Spleen (tissue), 11 donors: ENCODE results near the gene KRTDAP. TPM values are rescaled to one million over a fixed set of nuclear protein-coding genes. Genes with fewer than 3 reads are reported as not detected.

Experiments
- DNase-seq: peaks from one replicate; pipeline ENCODE4 v3.0.0-alpha.2; 2020
- H3K27ac ChIP-seq, 8 donors: fragments of 200-600 bp; sonication (generic) in 7 of 8; 1 replicate in 4 of 8; 2 replicates in 4 of 8; pipeline versions ENCODE4 v1.5.0 to v1.8.0; 2016 to 2021; ENCODE audit warnings: inconsistent platforms in 4 of 8, mild to moderate bottlenecking in 4 of 8, moderate library complexity in 1 of 8
- H3K27me3 ChIP-seq, 7 donors: fragments of 200-600 bp; sonication (generic) in 6 of 7; replicated peaks in 1 of 7; 1 replicate in 4 of 7; 2 replicates in 3 of 7; pipeline versions ENCODE4 v1.5.0 to v1.8.0; 2016 to 2021; ENCODE audit warnings: inconsistent platforms in 3 of 7, mild to moderate bottlenecking in 1 of 7
- H3K36me3 ChIP-seq, 6 donors: fragments of 200-600 bp; sonication (generic) in 5 of 6; 1 replicate in 4 of 6; 2 replicates in 2 of 6; pipeline versions ENCODE4 v1.5.0 to v1.8.0; 2016 to 2021; ENCODE audit warnings: inconsistent platforms in 2 of 6
- H3K4me1 ChIP-seq, 6 donors: fragments of 200-600 bp; sonication (generic) in 5 of 6; 1 replicate in 3 of 6; 2 replicates in 3 of 6; pipeline versions ENCODE4 v1.5.0 to v1.8.0; 2016 to 2021; ENCODE audit warnings: inconsistent platforms in 3 of 6
- H3K4me3 ChIP-seq, 8 donors: fragments of 200-600 bp; sonication (generic) in 7 of 8; 1 replicate in 4 of 8; 2 replicates in 4 of 8; pipeline versions ENCODE4 v1.5.0 to v1.8.0; 2016 to 2021; ENCODE audit warnings: inconsistent platforms in 4 of 8, mild to moderate bottlenecking in 4 of 8, moderate library complexity in 2 of 8
- H3K9me3 ChIP-seq, 8 donors: fragments of 200-600 bp; sonication (generic) in 7 of 8; 1 replicate in 4 of 8; 2 replicates in 4 of 8; pipeline versions ENCODE4 v1.5.0 to v1.8.0; 2016 to 2021; ENCODE audit warnings: inconsistent platforms in 4 of 8
- POLR2A ChIP-seq, 3 donors: fragments of 450-650 bp; IDR thresholded peaks; one replicate each; pipeline ENCODE4 v1.5.1; 2017; ENCODE audit warnings: antibody characterized with exemption in 3 of 3, mild to moderate bottlenecking in 1 of 3
- POLR2AphosphoS5 ChIP-seq, 3 donors: sonication (generic); formaldehyde crosslinking; IDR thresholded peaks; one replicate each; pipeline ENCODE4 v1.5.1; 2017; ENCODE audit warnings: antibody characterized with exemption in 3 of 3
- WGBS, 5 donors: extraction: QIAGEN DNeasy Blood & Tissue Kit in 3 of 5; methylation state at CpG; one replicate each; pipeline versions ENCODE4 v1.1.5 to v1.1.7; 2013 to 2018; 5-methylcytosine and 5-hydroxymethylcytosine counted together
- intact Hi-C: fragments of 100-400 bp; cut with DNase I; formaldehyde crosslinking; loops from one replicate; pipeline ENCODE4 v1.15.0; 2023; ENCODE audit warnings: low total_unique reads
- polyA plus RNA-seq, 3 donors: library from polyadenylated mRNA; stranded (reverse); fragments of 200-250 nt; gene quantifications; one replicate each; pipeline ENCODE4 v1.2.1, GENCODE V29; 2013
- total RNA-seq, 7 donors: library from RNA; depleted of rRNA in 3 of 7; stranded (reverse); fragments of >200 nt in 3 of 7; fragmentation: NEBNext Ultra II Directional in 4 of 7; extraction: Animal tissue kit (Norgen Biotek cat#: 25700) in 4 of 7; gene quantifications; one replicate each; pipeline versions ENCODE4 v1.1.0 to v1.2.1, GENCODE V29; 2016 to 2021
- TF ChIP-seq, protein P1 (sequence below), 11 experiments: fragments of 200-600 bp in 7 of 11; fragments of 450-650 bp in 4 of 11; sonication (generic) in 4 of 11; IDR thresholded peaks in 8 of 11; conservative IDR thresholded peaks in 3 of 11; 1 replicate in 7 of 11; 2 replicates in 4 of 11; pipeline versions ENCODE4 v1.4.0 to v1.8.0; 2016 to 2021; ENCODE audit warnings: antibody characterized with exemption in 11 of 11, inconsistent platforms in 4 of 11, mild to moderate bottlenecking in 1 of 11
- donor health status: healthy with polysubstance abuse.
- donor health status: DM: no; HTN: no; CAD: no; lungs with moderate emphysema.
- donor health status: DM: no; HTN: no; CAD: no.
- donor health status: Bipolar disorder and iron deficiency.
- donor health status: healthy.
- donor health status: DM: no; HTN: no; CAD: no.
- donor health status: DM: yes; HTN: yes; CAD: no.

KRTDAP gene
- total and polyA plus RNA-seq, 10 donors = 3.1 TPM; not detected in 9

DNA sequence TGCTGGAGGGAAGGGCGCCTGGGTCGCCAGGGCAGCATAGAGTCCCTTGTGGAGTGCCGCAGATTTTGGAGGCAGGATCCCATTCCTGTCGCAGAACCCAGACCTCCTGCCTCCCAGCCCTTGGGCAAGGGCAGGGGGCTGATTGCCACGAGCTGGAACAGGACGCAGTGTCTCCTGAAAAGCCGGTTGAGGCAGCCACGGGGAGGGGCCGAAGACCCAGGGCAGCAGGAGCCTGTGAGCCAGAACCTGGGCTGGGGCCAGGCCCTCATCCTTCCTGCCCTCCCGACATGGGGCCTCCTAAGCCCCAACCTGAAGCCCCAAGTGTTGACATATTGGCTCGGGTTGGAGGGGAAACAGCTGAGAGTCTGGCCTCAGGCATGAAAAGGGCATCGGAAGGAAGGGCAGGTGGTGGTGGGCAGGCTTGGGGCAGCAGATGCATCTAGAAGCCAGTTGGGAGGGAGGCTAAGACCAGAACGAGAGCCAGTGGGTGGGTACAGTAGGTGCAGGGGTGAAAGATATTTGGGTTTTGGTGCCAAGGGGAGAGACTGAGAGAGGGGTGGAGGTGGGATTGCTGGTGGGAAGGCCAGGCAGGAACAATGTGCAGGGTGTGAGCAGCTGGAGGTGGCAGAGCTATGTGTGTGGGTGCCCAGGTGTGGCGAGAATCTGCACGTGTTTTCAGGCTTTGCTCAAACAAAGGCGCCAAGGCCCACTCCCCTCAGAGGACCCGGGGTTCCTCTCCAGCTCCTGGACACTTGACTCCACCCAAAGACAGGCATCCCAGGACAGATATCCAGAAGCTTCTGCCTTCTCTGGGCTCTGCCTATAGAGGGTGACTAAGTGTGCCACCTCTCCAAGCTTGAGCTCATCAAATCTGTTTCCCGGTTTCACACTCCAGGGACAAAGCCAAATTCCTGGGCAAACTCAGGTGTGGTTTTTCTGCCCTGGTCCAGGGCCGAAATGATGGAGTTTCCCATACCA, 39.3 kb upstream of the KRTDAP start:
- WGBS, 5 donors = 45 to 52% (median 49%) methylated on average over 10 to 19 of the region's 19 CpGs
- intact Hi-C loops = no loop called here
- Histone ChIP-seq H3K4me3 (no peak overlapping the region), H3K27me3 (peaks cover 0 to 100% (median 24%) of the 10 kb centered on the region in 7 donors), H3K9me3 (no peaks in the 10 kb centered on the region), H3K36me3 (no peaks in the 10 kb centered on the region), H3K27ac (no peak overlapping the region), H3K4me1 (peaks cover 2 to 17% (median 15%) of the 10 kb centered on the region in 6 donors)
- DNase-seq = no peak
- TF ChIP-seq, protein P1, sequence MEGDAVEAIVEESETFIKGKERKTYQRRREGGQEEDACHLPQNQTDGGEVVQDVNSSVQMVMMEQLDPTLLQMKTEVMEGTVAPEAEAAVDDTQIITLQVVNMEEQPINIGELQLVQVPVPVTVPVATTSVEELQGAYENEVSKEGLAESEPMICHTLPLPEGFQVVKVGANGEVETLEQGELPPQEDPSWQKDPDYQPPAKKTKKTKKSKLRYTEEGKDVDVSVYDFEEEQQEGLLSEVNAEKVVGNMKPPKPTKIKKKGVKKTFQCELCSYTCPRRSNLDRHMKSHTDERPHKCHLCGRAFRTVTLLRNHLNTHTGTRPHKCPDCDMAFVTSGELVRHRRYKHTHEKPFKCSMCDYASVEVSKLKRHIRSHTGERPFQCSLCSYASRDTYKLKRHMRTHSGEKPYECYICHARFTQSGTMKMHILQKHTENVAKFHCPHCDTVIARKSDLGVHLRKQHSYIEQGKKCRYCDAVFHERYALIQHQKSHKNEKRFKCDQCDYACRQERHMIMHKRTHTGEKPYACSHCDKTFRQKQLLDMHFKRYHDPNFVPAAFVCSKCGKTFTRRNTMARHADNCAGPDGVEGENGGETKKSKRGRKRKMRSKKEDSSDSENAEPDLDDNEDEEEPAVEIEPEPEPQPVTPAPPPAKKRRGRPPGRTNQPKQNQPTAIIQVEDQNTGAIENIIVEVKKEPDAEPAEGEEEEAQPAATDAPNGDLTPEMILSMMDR (IDR thresholded peaks at IDR 0.05 in 8 of 11, conservative IDR thresholded peaks at IDR 0.05 in 3 of 11) = no peak
- TF ChIP-seq POLR2A (IDR thresholded peaks at IDR 0.05) (no peak), POLR2AphosphoS5 (IDR thresholded peaks at IDR 0.05) (no peak)

DNA sequence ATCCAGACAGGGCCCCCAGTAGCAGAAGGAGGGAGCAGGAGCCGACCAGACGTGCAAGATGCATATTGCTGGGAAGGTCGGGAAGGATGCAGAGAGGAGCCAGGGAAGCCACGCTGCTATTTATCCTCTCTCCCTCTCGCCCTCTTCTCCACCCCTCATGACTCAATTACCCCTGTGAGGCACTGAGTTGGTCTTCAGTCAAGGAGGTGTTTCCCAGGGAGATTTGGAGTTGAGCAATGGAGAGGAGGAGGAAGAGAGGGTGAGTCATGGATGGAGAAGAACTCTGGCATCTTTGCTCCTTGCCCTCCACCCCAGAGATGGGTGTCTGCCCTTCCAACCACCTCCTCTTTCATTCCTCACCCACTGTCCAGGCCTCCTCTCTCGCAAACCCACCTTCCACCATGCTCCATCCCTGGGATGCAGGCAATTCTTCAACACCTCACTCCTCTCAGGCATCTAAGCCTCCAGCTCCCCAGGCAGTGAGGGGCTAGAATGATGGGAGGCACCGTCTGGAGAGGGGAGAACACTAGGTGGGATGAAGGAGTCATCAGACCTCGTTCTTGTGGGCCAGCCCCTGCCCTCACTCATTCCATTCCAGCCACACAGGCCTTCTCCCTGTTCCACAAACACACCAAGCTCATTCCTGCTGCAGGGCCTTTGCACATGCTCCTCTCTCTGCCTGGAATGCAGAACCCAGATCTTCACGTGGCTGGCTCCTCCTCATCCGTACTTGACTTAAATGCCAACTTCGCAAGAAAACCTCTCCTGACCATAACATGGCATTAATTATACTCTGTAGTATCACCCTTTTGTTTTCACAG, 38.2 kb upstream of the KRTDAP start, which contains the start of gene SBSN:
TSS of gene SBSN (minus strand) at position 94 of the 821 bp plus-strand sequence. CDS start at position 64, 30 bp downstream.
- Histone ChIP-seq H3K36me3 (no peaks in the 10 kb centered on the region), H3K27me3 (peaks cover 0 to 93% (median 13%) of the 10 kb centered on the region in 7 donors), H3K4me3 (no peak within 1 kb of the TSS), H3K9me3 (no peaks in the 10 kb centered on the region), H3K4me1 (peaks cover 0 to 6% (median 5%) of the 10 kb centered on the region in 6 donors), H3K27ac (no peak within 1 kb of the TSS)
- no peak for TF ChIP-seq POLR2AphosphoS5 (IDR thresholded peaks at IDR 0.05)
- TF ChIP-seq, protein P1 (IDR thresholded peaks at IDR 0.05 in 8 of 11, conservative IDR thresholded peaks at IDR 0.05 in 3 of 11) = no peak
- no peak for TF ChIP-seq POLR2A (IDR thresholded peaks at IDR 0.05)
- intact Hi-C loops = no loop called here
- WGBS, 5 donors = 74 to 86% (median 81%) methylated on average over 11 of the region's 11 CpGs
- DNase-seq = no peak

DNA sequence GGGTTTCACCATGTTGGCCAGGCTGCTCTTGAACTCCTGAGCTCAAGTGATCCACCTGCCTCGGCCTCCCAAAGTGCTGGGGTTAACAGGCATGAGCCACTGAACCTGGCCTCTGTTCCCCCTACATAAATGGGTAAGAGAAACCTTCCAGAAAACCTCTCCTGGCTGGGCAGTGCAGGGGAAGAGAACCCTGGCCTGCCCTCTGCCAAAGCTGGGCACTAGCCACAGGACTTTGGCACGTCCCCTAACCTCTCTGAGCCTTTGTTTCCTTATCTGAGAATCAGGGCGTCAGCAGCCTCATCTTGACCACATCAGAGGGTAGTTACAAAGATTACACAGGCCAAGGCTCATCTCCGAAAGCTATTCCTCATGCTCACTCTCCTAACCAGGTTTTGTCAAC, 35.6 kb upstream of the KRTDAP start:
- TF ChIP-seq, protein P1 (IDR thresholded peaks at IDR 0.05 in 8 of 11, conservative IDR thresholded peaks at IDR 0.05 in 3 of 11) = no peak
- TF ChIP-seq POLR2AphosphoS5 (IDR thresholded peaks at IDR 0.05) = no peak
- no peak for TF ChIP-seq POLR2A (IDR thresholded peaks at IDR 0.05)
- Histone ChIP-seq H3K27ac (no peak overlapping the region), H3K4me3 (no peak overlapping the region), H3K9me3 (no peaks in the 10 kb centered on the region), H3K27me3 (peaks cover 0 to 68% (median 6%) of the 10 kb centered on the region in 7 donors), H3K4me1 (no peaks in the 10 kb centered on the region), H3K36me3 (no peaks in the 10 kb centered on the region)
- 66 to 86% (median 71%) methylated on average over 4 of the region's 4 CpGs for WGBS, 5 donors
- intact Hi-C loops = no loop called here
- no peak for DNase-seq
